Activated CD8-positive, alpha-beta memory T cell treated with anti-CD3 and anti-CD28 coated beads, Interleukin-2, amount 50 U/mL, for 4 hours (primary cell): ENCODE data around the gene GNAT1.

Experiments used
- DNase-seq: peaks from one replicate; pipeline ENCODE4 v3.0.0-alpha.2; 2020

GNAT1 gene

GRCh38 chr3:50190936-50191660 is at the start of gene GNAT1:
TSS of gene GNAT1 (plus strand) at chr3:50191610. CDS start at chr3:50191726, 116 bp downstream.
- DNase-seq: no peak

- DNase-seq: no peak
These were observed 45.0 kb upstream of the GNAT1 start for GRCh38 chr3:50146316-50146901.

GRCh38 chr3:50147016-50147415 is 44.4 kb upstream of the GNAT1 start:
- no peak for DNase-seq

- DNase-seq: no peak
These were observed 44.0 kb upstream of the GNAT1 start for GRCh38 chr3:50147447-50147846.

GRCh38 chr3:50147861-50148260 is 43.5 kb upstream of the GNAT1 start:
- DNase-seq: no peak

GRCh38 chr3:50150404-50150750 is 41.0 kb upstream of the GNAT1 start:
- DNase-seq: no peak

- DNase-seq: no peak
These were observed 40.3 kb upstream of the GNAT1 start for GRCh38 chr3:50150863-50151686.

- no peak for DNase-seq
These were observed 39.7 kb upstream of the GNAT1 start for GRCh38 chr3:50151728-50152127.

- no peak for DNase-seq
These were observed 37.5 kb upstream of the GNAT1 start for GRCh38 chr3:50153782-50154475.

- no peak for DNase-seq
These were observed 37.0 kb upstream of the GNAT1 start for GRCh38 chr3:50154476-50154839.

- DNase-seq: peak; percentile 63
These were observed 36.4 kb upstream of the GNAT1 start, which contains the start of gene SEMA3F for GRCh38 chr3:50154840-50155490. TSS of gene SEMA3F (plus strand) at chr3:50155324. CDS start at chr3:50159623, 4,299 bp downstream.

- no peak for DNase-seq
These were observed 35.9 kb upstream of the GNAT1 start for GRCh38 chr3:50155491-50155878.

GRCh38 chr3:50155891-50156290 is 35.5 kb upstream of the GNAT1 start:
- no peak for DNase-seq

GRCh38 chr3:50156549-50157493 is 34.6 kb upstream of the GNAT1 start:
- no peak for DNase-seq

GRCh38 chr3:50157827-50158529 is 33.4 kb upstream of the GNAT1 start:
- DNase-seq: no peak

- no peak for DNase-seq
These were observed 32.8 kb upstream of the GNAT1 start for GRCh38 chr3:50158530-50159146.

GRCh38 chr3:50160561-50160983 is 30.8 kb upstream of the GNAT1 start:
- DNase-seq: no peak

GRCh38 chr3:50161320-50161719 is 30.1 kb upstream of the GNAT1 start:
- DNase-seq: no peak

- DNase-seq: no peak
These were observed 29.2 kb upstream of the GNAT1 start for GRCh38 chr3:50162034-50162883.
